ENCODE data around the gene LHX1. TPM values are rescaled to one million over a fixed set of nuclear protein-coding genes. Genes with fewer than 3 reads are reported as not detected.

Gene LHX1
- total and polyA plus RNA-seq, 10 of the 15 experiments (the other 5 are each of a cell fraction or from before 2014, with no cell fraction given): not detected

DNA sequence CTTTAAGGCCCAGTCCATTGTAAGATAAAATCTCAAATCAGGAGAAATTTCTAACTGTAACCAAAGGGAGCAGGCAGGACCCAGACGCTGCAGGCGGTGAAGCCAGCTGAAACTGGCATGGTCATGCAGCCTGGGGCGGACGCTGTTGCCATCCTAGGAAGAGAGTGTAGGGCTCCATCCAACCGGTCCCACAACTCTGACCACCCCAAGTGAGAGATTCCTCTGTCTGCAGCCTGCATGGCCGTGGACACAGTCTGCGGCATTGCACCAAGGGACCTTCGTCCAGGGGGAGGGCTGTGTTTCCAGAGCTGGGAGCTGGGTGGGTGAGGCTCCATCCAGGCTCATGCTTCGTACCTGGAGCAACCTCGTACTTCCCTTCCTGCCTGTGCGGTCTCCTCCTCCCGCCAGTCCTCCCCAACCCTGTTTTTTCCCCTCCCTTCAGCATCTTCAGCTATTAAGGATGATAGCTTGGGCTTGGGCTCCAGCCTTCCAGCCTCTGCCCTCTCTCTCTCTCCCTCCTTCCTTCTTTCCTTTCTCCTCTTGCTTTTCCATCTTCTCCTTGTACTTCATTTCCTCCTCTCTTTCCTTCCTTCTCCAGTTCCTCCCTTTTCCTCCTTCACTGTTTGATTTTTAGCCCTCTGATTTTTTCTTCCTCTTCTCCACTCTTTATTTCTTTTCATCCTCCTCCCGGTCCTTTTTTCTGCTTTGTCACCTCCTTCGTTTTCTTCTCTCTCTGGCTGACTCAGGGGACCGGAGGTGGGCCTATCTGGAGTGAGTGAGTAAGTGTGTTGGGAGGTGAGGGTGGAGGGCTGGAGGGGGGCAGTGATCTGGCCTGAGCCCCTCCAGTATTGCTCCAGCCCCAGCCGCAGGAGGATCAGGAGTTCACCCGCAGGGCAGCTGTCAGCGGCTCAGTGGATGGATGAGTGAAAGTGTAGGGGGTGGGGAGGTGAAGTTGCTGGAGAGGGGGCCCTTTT, 17.0 kb upstream of the LHX1 start:
- ChIA-PET POLR2A (no interaction called here), RAD21 (ENCODE audit: unreplicated experiment) (no interaction called here), SMC1A (ENCODE audit: uncharacterized antibody, unreplicated experiment) (no interaction called here), CTCF (interaction anchor here (0.7 kb wide), 1 partner anchor 125 kb away, joined by 4 read pairs; no protein-coding TSS in a partner anchor)
- Histone ChIP-seq H3K27ac (ENCODE audit: control insufficient read depth, insufficient read depth) (no peak overlapping the region), H3K27me3 (replicated peaks in 1 of 2; ENCODE audit: control insufficient read depth in 2 of 2, insufficient read depth in 2 of 2, low read length in 1 of 2) (peaks cover 0 to 3% of the 10 kb centered on the region in 2 experiments; a peak in 1 of 4 replicates), H2AFZ (ENCODE audit: control insufficient read depth, low read depth, low read length) (no peak overlapping the region), H3K4me3 (no peak overlapping the region), H3K4me1 (ENCODE audit: control insufficient read depth, insufficient read depth, low read length) (no peaks in the 10 kb centered on the region), H3K9ac (ENCODE audit: control insufficient read depth, insufficient read depth, low read length) (no peak overlapping the region), H3K36me3 (ENCODE audit: control insufficient read depth in 2 of 2, insufficient read depth in 2 of 2, low read length in 1 of 2) (no peaks in the 10 kb centered on the region), H3K9me3 (replicated peaks; ENCODE audit: control insufficient read depth, insufficient read depth, low read length) (no peaks in the 10 kb centered on the region), H3K79me2 (ENCODE audit: control insufficient read depth, insufficient read depth, low read length) (no peaks in the 10 kb centered on the region), H4K20me1 (ENCODE audit: control insufficient read depth, insufficient read depth) (no peaks in the 10 kb centered on the region), H3K4me2 (ENCODE audit: control insufficient read depth, insufficient read depth) (no peak overlapping the region)
- WGBS (ENCODE audit: insufficient coverage, insufficient replicate concordance, low lambda C conversion rate, missing lambda C conversion rate): 27% methylated on average over 18 of the region's 18 CpGs
- in situ Hi-C loops (cut with MboI) (no loop called here), intact Hi-C loops (cut with micrococcal nuclease; ENCODE audit: unreplicated experiment) (no loop called here)
- DNase-seq (ENCODE audit: low read depth, low spot score): no peak
- no peak for ATAC-seq
- no peak for FAIRE-seq
- BruUV-seq (replicated peaks): no TSS peak
- TF ChIP-seq SMAD5 (IDR thresholded peaks at IDR 0.05; ENCODE audit: low read depth) (no peak), ETV6 (conservative IDR thresholded peaks at IDR 0.05 in 1 of 2, IDR thresholded peaks at IDR 0.05 in 1 of 2; ENCODE audit: borderline replicate concordance in 1 of 2, low read depth in 1 of 2) (no peak), YY1 (IDR thresholded peaks at IDR 0.05; ENCODE audit: low read depth, low read length) (no peak), TCF7 (IDR thresholded peaks at IDR 0.05; ENCODE audit: borderline replicate concordance) (no peak), TCF12 (IDR thresholded peaks at IDR 0.05; ENCODE audit: low read depth, low read length) (no peak), PBX3 (IDR thresholded peaks at IDR 0.05; ENCODE audit: insufficient replicate concordance, low read depth, low read length) (no peak), STAT1 (conservative IDR thresholded peaks at IDR 0.05) (no peak), CBX3 (IDR thresholded peaks at IDR 0.05; ENCODE audit: borderline replicate concordance, low read depth) (no peak), RAD51 (IDR thresholded peaks at IDR 0.05) (no peak), LARP7 (IDR thresholded peaks at IDR 0.05) (no peak), SREBF2 (IDR thresholded peaks at IDR 0.05; ENCODE audit: low read length) (no peak), KDM1A (IDR thresholded peaks at IDR 0.05; ENCODE audit: borderline replicate concordance) (no peak), MEF2A (IDR thresholded peaks at IDR 0.05; ENCODE audit: insufficient read depth, low read depth, low read length) (no peak), KAT2A (conservative IDR thresholded peaks at IDR 0.05; ENCODE audit: control insufficient read depth, low read depth, low read length) (no peak), MEF2B (IDR thresholded peaks at IDR 0.05; ENCODE audit: partially characterized antibody, poor library complexity, severe bottlenecking) (no peak), CTCF (IDR thresholded peaks at IDR 0.05 in 2 of 3, conservative IDR thresholded peaks at IDR 0.05 in 1 of 3; ENCODE audit: control insufficient read depth in 2 of 3, extremely low read depth in 1 of 3, insufficient read depth in 1 of 3, low read depth in 3 of 3, low read length in 3 of 3) (no peak)

Data from GM12878 (cell line).